Measurements from ENCODE around the gene CDH9. TPM values are rescaled to one million over a fixed set of nuclear protein-coding genes. Genes with fewer than 3 reads are reported as not detected.

CDH9 gene
- total and polyA plus RNA-seq, 9 of the 15 experiments (the other 6 are each of a cell fraction or from before 2014, with no cell fraction given), result not detected

- Histone ChIP-seq H3K4me1 (replicated peaks in 1 of 2; ENCODE audit: control insufficient read depth in 2 of 2, insufficient read depth in 2 of 2, low read length in 2 of 2) (no peaks in the 10 kb centered on the region), H3K9me1 (ENCODE audit: control insufficient read depth, insufficient read depth, low read length) (no peaks in the 10 kb centered on the region), H2AFZ (ENCODE audit: low read depth, low read length) (no peak overlapping the region), H3K27me3 (ENCODE audit: control insufficient read depth in 2 of 2, insufficient read depth in 2 of 2, low read length in 2 of 2) (no peaks in the 10 kb centered on the region), H3K4me2 (ENCODE audit: insufficient read depth, low read length) (no peak overlapping the region), H3K4me3 (no peak overlapping the region), H3K36me3 (ENCODE audit: control insufficient read depth, insufficient read depth, low read length) (no peaks in the 10 kb centered on the region), H3K9me3 (replicated peaks; ENCODE audit: control insufficient read depth, insufficient read depth, low read depth, low read length) (no peaks in the 10 kb centered on the region), H3K79me2 (ENCODE audit: control insufficient read depth, insufficient read depth, low read length) (no peaks in the 10 kb centered on the region), H3K27ac (ENCODE audit: extremely low read depth, low read depth, low read length) (no peak overlapping the region), H4K20me1 (replicated peaks; ENCODE audit: control insufficient read depth, insufficient read depth, low read length) (no peaks in the 10 kb centered on the region), H3K9ac (ENCODE audit: insufficient read depth in 1 of 2, low read depth in 2 of 2, low read length in 2 of 2) (no peak overlapping the region)
- TF ChIP-seq MITF (IDR thresholded peaks at IDR 0.05) (no peak), HDAC1 (IDR thresholded peaks at IDR 0.05) (no peak), ATF3 (IDR thresholded peaks at IDR 0.05) (no peak), ATF3 (CRISPR knock-in tag; conservative IDR thresholded peaks at IDR 0.05) (no peak), C11orf30 (IDR thresholded peaks at IDR 0.05; ENCODE audit: low read depth) (no peak), ZBTB11 (CRISPR knock-in tag; IDR thresholded peaks at IDR 0.05) (no peak), L3MBTL2 (IDR thresholded peaks at IDR 0.05) (no peak)
- intact Hi-C loops (cut with micrococcal nuclease) (no loop called here), in situ Hi-C loops (cut with MboI) (no loop called here)
- FAIRE-seq, result no peak
- no peak for DNase-seq (ENCODE audit: extremely low read depth in 1 of 4, low spot score in 3 of 4)
- no TSS peak for BruUV-seq (replicated peaks)
- ATAC-seq, result no peak
- ChIA-PET CTCF (ENCODE audit: low intra/inter-chr PET ratio) (no interaction called here), POLR2A (no interaction called here)
- WGBS (ENCODE audit: insufficient coverage, low coverage, missing lambda C conversion rate), result 0% methylated on average over 2 of the region's 2 CpGs
Measured at GRCh38 chr5:26948921-26949320, 89.5 kb downstream of the CDH9 start.
